H1 (cell line): Measurements from ENCODE around the gene TSPAN4. TPM values are rescaled to one million over a fixed set of nuclear protein-coding genes. Genes with fewer than 3 reads are reported as not detected.

Experiments used
- CTCF ChIA-PET: fragments of 300-600 bp; sonication (Branson Sonifier 250); formaldehyde crosslinking; loops from one replicate; lab custom pipeline; 2021; ENCODE audit not compliant: partially characterized antibody; lab: Charles Lee
- POLR2A ChIA-PET: fragments of 300-600 bp; sonication (Branson Sonifier 250); formaldehyde crosslinking; loops from one replicate; lab custom pipeline; 2021; ENCODE audit warnings: inconsistent platforms; ENCODE audit not compliant: partially characterized antibody; lab: Charles Lee
- DNase-seq, 2 experiments: peaks; one replicate each; pipeline versions ENCODE4 v3.0.0 to v3.0.0-alpha.2; 2010 to 2022; ENCODE audit warnings: low spot score in 2 of 2, low read depth in 1 of 2, mixed read lengths in 1 of 2
- FAIRE-seq: peaks from 2 replicates; lab custom pipeline; 2011; peaks lifted over from hg19 to GRCh38; lab: Jason Lieb, UNC
- H2AFZ ChIP-seq: 2 replicates; pipeline ENCODE4 v1.8.1; 2012; ENCODE audit warnings: low read length, inconsistent platforms
- H2AK5ac ChIP-seq: 2 replicates; pipeline ENCODE4 v1.6.1; 2013; ENCODE audit warnings: low read depth, low read length
- H2BK120ac ChIP-seq: replicated peaks from 2 replicates; pipeline ENCODE3; 2013; ENCODE audit warnings: low read depth, low read length, inconsistent platforms
- H2BK12ac ChIP-seq: 2 replicates; pipeline ENCODE4 v1.6.1; 2013; ENCODE audit warnings: low read depth, low read length
- H2BK15ac ChIP-seq: 2 replicates; pipeline ENCODE4 v1.6.1; 2013; ENCODE audit warnings: low read length
- H2BK20ac ChIP-seq: 2 replicates; pipeline ENCODE4 v1.6.1; 2013; ENCODE audit warnings: low read length
- H2BK5ac ChIP-seq: 2 replicates; pipeline ENCODE4 v1.6.1; 2013; ENCODE audit warnings: low read depth, low read length
- H3K14ac ChIP-seq: 2 replicates; pipeline ENCODE4 v1.6.1; 2013; ENCODE audit warnings: inconsistent platforms; ENCODE audit not compliant: insufficient read length
- H3K18ac ChIP-seq: 2 replicates; pipeline ENCODE4 v1.6.1; 2013; ENCODE audit warnings: low read length; ENCODE audit errors: extremely low read depth
- H3K23ac ChIP-seq: 2 replicates; pipeline ENCODE4 v1.6.1; 2013; ENCODE audit warnings: inconsistent platforms; ENCODE audit not compliant: insufficient read length
- H3K23me2 ChIP-seq: 2 replicates; pipeline ENCODE4 v1.6.1; 2013; ENCODE audit warnings: low read depth, low read length
- H3K27ac ChIP-seq: 2 replicates; pipeline ENCODE4 v1.6.1; 2011; ENCODE audit warnings: low read depth, low read length, inconsistent platforms
- H3K27me3 ChIP-seq, 4 experiments: replicated peaks in 1 of 4; 1 replicate in 1 of 4; 2 replicates in 3 of 4; pipeline versions ENCODE4 v1.6.1 to v1.8.1; 2011 to 2013; ENCODE audit warnings: low read length in 3 of 4, mild to moderate bottlenecking in 3 of 4, inconsistent platforms in 2 of 4, mixed read lengths in 2 of 4, moderate library complexity in 1 of 4; ENCODE audit not compliant: control insufficient read depth in 3 of 4, insufficient read depth in 3 of 4; ENCODE audit errors: extremely low read depth in 1 of 4
- H3K36me3 ChIP-seq, 4 experiments: 2 replicates each; pipeline versions ENCODE4 v1.6.1 to v1.8.1; 2011 to 2013; ENCODE audit warnings: mild to moderate bottlenecking in 4 of 4, low read length in 3 of 4, moderate library complexity in 2 of 4, control low read depth in 1 of 4, inconsistent platforms in 1 of 4; ENCODE audit not compliant: insufficient read depth in 4 of 4, control insufficient read depth in 2 of 4
- H3K4ac ChIP-seq: replicated peaks from 2 replicates; pipeline ENCODE3; 2013; ENCODE audit warnings: low read length, low read depth, mixed read lengths, inconsistent platforms; ENCODE audit not compliant: insufficient read length
- H3K4me1 ChIP-seq, 4 experiments: replicated peaks in 1 of 4; 1 replicate in 1 of 4; 2 replicates in 3 of 4; pipeline versions ENCODE4 v1.6.1 to v1.8.1; 2011 to 2013; ENCODE audit warnings: low read length in 3 of 4, inconsistent platforms in 2 of 4, mixed read lengths in 1 of 4; ENCODE audit not compliant: insufficient read depth in 4 of 4, control insufficient read depth in 3 of 4
- H3K4me2 ChIP-seq, 2 experiments: 2 replicates each; pipeline versions ENCODE4 v1.6.1 to v1.8.1; 2011 to 2013; ENCODE audit warnings: low read depth in 2 of 2, low read length in 2 of 2, control low read depth in 1 of 2, inconsistent platforms in 1 of 2, mild to moderate bottlenecking in 1 of 2; ENCODE audit not compliant: insufficient read depth in 1 of 2
- H3K4me3 ChIP-seq, 4 experiments: fragments of 200-600, 300-600 bp in 1 of 4; sonication (generic), shearing (Covaris generic), sonication (Bioruptor Twin) in 1 of 4; 2 replicates each; pipeline versions ENCODE4 v1.5.1 to v1.8.1; 2011 to 2016; ENCODE audit warnings: low read length in 4 of 4, low read depth in 3 of 4, control low read depth in 2 of 4, inconsistent platforms in 2 of 4, mild to moderate bottlenecking in 2 of 4, mixed read lengths in 1 of 4, moderate library complexity in 1 of 4; ENCODE audit not compliant: insufficient read depth in 2 of 4; ENCODE audit errors: extremely low read depth in 1 of 4
- H3K56ac ChIP-seq: replicated peaks from 2 replicates; pipeline ENCODE3; 2013; ENCODE audit warnings: low read depth, mild to moderate bottlenecking, mixed read lengths, low read length, inconsistent platforms; ENCODE audit not compliant: insufficient read length
- H3K79me1 ChIP-seq: 2 replicates; pipeline ENCODE4 v1.6.1; 2013; ENCODE audit warnings: low read depth, low read length, control low read depth
- H3K79me2 ChIP-seq, 2 experiments: 2 replicates each; pipeline versions ENCODE4 v1.6.1 to v1.8.1; 2012 to 2013; ENCODE audit warnings: low read length in 2 of 2, mild to moderate bottlenecking in 2 of 2, inconsistent platforms in 1 of 2; ENCODE audit not compliant: insufficient read depth in 2 of 2, control insufficient read depth in 1 of 2
- H3K9ac ChIP-seq, 4 experiments: replicated peaks in 1 of 4; 1 replicate in 1 of 4; 2 replicates in 3 of 4; pipeline versions ENCODE4 v1.6.1 to v1.8.1; 2011 to 2013; ENCODE audit warnings: low read depth in 3 of 4, low read length in 3 of 4, control low read depth in 2 of 4, mild to moderate bottlenecking in 2 of 4, moderate library complexity in 2 of 4, inconsistent platforms in 1 of 4; ENCODE audit errors: extremely low read depth in 1 of 4
- H3K9me3 ChIP-seq, 2 experiments: 2 replicates each; pipeline versions ENCODE4 v1.6.1 to v1.8.1; 2012 to 2013; ENCODE audit warnings: mild to moderate bottlenecking in 2 of 2, moderate library complexity in 2 of 2, control low read depth in 1 of 2, inconsistent platforms in 1 of 2, low read depth in 1 of 2, low read length in 1 of 2, mixed read lengths in 1 of 2; ENCODE audit not compliant: insufficient read depth in 2 of 2
- H4K20me1 ChIP-seq, 2 experiments: replicated peaks in 1 of 2; 2 replicates each; pipeline versions ENCODE3 to v1.8.1; 2011 to 2013; ENCODE audit warnings: inconsistent platforms in 2 of 2, low read length in 2 of 2, mild to moderate bottlenecking in 1 of 2; ENCODE audit not compliant: insufficient read depth in 2 of 2, control insufficient read depth in 1 of 2
- H4K5ac ChIP-seq: 2 replicates; pipeline ENCODE4 v1.6.1; 2013; ENCODE audit warnings: low read length, low read depth, mixed read lengths, inconsistent platforms; ENCODE audit not compliant: insufficient read length
- H4K8ac ChIP-seq: 2 replicates; pipeline ENCODE4 v1.8.0; 2013; ENCODE audit warnings: mild to moderate bottlenecking, moderate library complexity, low read length, inconsistent platforms; ENCODE audit not compliant: insufficient read depth; ENCODE audit errors: extremely low read depth
- H4K91ac ChIP-seq: replicated peaks from 2 replicates; pipeline ENCODE3; 2013; ENCODE audit warnings: low read length, mixed read lengths, inconsistent platforms; ENCODE audit not compliant: insufficient read length
- CHD1 ChIP-seq: IDR thresholded peaks from 2 replicates; pipeline ENCODE4 v1.6.1; 2012; ENCODE audit warnings: low read depth, low read length, improper control_type of control experiment
- CREB1 ChIP-seq: IDR thresholded peaks from 2 replicates; pipeline ENCODE4 v1.6.1; 2012; ENCODE audit warnings: inconsistent platforms
- CTCF ChIP-seq, 3 experiments: IDR thresholded peaks; 1 replicate in 2 of 3; 2 replicates in 1 of 3; pipeline versions ENCODE4 v1.5.1 to v1.6.1; 2011; ENCODE audit warnings: low read length in 3 of 3, mild to moderate bottlenecking in 3 of 3, inconsistent platforms in 2 of 3, low read depth in 1 of 3, moderate library complexity in 1 of 3; ENCODE audit not compliant: insufficient read depth in 1 of 3; ENCODE audit errors: control extremely low read depth in 1 of 3
- POLR2A ChIP-seq, 2 experiments: IDR thresholded peaks; 1 replicate in 1 of 2; 2 replicates in 1 of 2; pipeline ENCODE4 v1.6.1; 2011; ENCODE audit warnings: low read depth in 2 of 2, low read length in 2 of 2, mild to moderate bottlenecking in 2 of 2; ENCODE audit errors: control extremely low read depth in 1 of 2
- RBBP5 ChIP-seq: IDR thresholded peaks from 2 replicates; pipeline ENCODE4 v1.7.1; 2012; ENCODE audit warnings: low read depth, mild to moderate bottlenecking, inconsistent platforms, low read length, moderate library complexity, borderline replicate concordance
- YY1 ChIP-seq: IDR thresholded peaks from 2 replicates; pipeline ENCODE4 v1.6.1; 2011; ENCODE audit warnings: low read depth, mild to moderate bottlenecking, low read length
- WGBS, 2 experiments: shearing (Covaris generic) in 1 of 2; methylation state at CpG; one replicate each; pipeline versions ENCODE4 v1.1.6 to v1.1.7; 2013 to 2015; ENCODE audit warnings: low lambda C conversion rate in 2 of 2, mixed read lengths in 2 of 2, inconsistent platforms in 1 of 2, low coverage in 1 of 2, missing lambda C conversion rate in 1 of 2; ENCODE audit not compliant: insufficient replicate concordance in 2 of 2, insufficient coverage in 1 of 2, insufficient read length in 1 of 2; ENCODE audit errors: extremely low coverage in 1 of 2, missing lambda C conversion rate in 1 of 2; 5-methylcytosine and 5-hydroxymethylcytosine counted together
- polyA plus RNA-seq, 7 experiments: library from polyadenylated mRNA; depleted of rRNA in 3 of 7; stranded (reverse) in 5 of 7; unstranded in 2 of 7; fragments of >200 nt in 5 of 7; fragments of 200-250 nt in 2 of 7; gene quantifications; 1 replicate in 5 of 7; 2 replicates in 1 of 7; 4 replicates in 1 of 7; pipeline versions ENCODE4 v1.2.1 to v1.2.3, GENCODE V29; 2011 to 2013; ENCODE audit warnings: missing spikeins in 2 of 7, mixed read lengths in 2 of 7
- total RNA-seq: library from RNA; stranded (reverse); fragmentation: NEBNext Ultra II Directional; extraction: Animal tissue kit (Norgen Biotek cat#: 25700); gene quantifications from 2 replicates; pipeline ENCODE4 v1.2.1, GENCODE V29; 2021

The TSPAN4 gene
- total and polyA plus RNA-seq, 2 of the 8 experiments (the other 6 are each of a cell fraction or from before 2014, with no cell fraction given), result 74.1 to 145 TPM

DNA sequence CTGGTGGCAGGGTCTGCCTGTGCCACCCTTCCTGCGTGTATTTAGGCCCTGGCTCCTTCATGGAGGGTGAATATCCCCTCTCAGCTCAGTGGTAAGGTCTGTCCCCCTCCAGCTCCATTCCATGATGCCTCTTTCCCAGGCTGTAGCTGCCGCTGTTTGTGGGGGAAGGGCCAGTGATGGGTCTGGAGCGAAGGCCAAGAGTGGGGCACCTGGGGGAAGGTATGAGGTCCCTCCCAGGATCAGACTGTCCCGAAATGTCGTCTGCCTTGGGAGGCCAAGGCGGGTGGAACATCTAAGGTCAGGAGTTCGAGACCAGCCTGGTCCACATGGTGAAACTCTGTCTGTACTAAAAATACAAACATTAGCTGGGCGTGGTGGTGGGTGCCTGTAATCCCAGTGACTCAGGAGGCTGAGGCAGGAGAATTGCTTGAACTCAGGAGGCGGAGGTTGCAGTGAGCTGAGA, 8.8 kb upstream of the TSPAN4 start:
- Histone ChIP-seq H4K20me1 (peaks cover 2 to 29% of the 10 kb centered on the region in 2 experiments), H3K27me3 (peaks cover 6 to 28% (median 24%) of the 10 kb centered on the region in 4 experiments), H3K56ac (no peak overlapping the region), H3K23me2 (peaks cover 29% of the 10 kb centered on the region), H3K9ac (peak overlapping the region in 1 of 4 experiments; percentile 62; a peak in 2 of 7 replicates), H3K79me2 (no peaks in the 10 kb centered on the region; a peak in 1 of 4 replicates), H4K91ac (no peak overlapping the region), H3K23ac (no peak overlapping the region), H2AFZ (no peak overlapping the region), H2BK15ac (no peak overlapping the region), H2AK5ac (no peak overlapping the region), H3K9me3 (no peaks in the 10 kb centered on the region), H3K36me3 (peaks cover 0 to 18% (median 10%) of the 10 kb centered on the region in 4 experiments; a peak in 5 of 8 replicates), H3K4me3 (peak overlapping the region; percentile 51 to 76 (median 58); a peak in 6 of 8 replicates), H3K14ac (no peak overlapping the region), H2BK5ac (no peak overlapping the region), H2BK20ac (no peak overlapping the region), H4K8ac (no peak overlapping the region; the same call in 1 of the 2 replicates), H2BK12ac (0 out of 2 replicates have a peak overlapping the region, but pooled peaks have one; percentile 23), H3K4me1 (peaks cover 0 to 45% (median 34%) of the 10 kb centered on the region in 4 experiments; a peak in 6 of 7 replicates), H3K4ac (no peak overlapping the region), H3K18ac (no peak overlapping the region), H2BK120ac (no peak overlapping the region), H3K4me2 (peak overlapping the region; percentile 81 to 84), H3K79me1 (no peaks in the 10 kb centered on the region; the same call in 1 of the 2 replicates), H3K27ac (no peak overlapping the region)
- 69% methylated on average over 8 of the region's 9 CpGs; no CpG with 5 or more reads in 1 of the 2 experiments for WGBS, 2 experiments
- FAIRE-seq (no peak), DNase-seq (no peak)
- ChIA-PET POLR2A (interaction anchor here (1.0 to 53.0 kb wide), 5 partner anchors 4 to 466 kb away, joined by 3 to 1917 read pairs (median 234); partner anchors contain the start of genes CD151, CEND1, CRACR2B and PIDD1), CTCF (interaction anchor here (1.2 to 2.5 kb wide), 5 partner anchors 11 to 35 kb away, joined by 3 to 17 read pairs (median 5); partner anchors contain the start of gene PNPLA2)
- TF ChIP-seq CHD1, result no peak
- TF ChIP-seq YY1, result no peak
- TF ChIP-seq CREB1, result no peak
- no peak for TF ChIP-seq RBBP5
- TF ChIP-seq POLR2A (IDR thresholded peaks at IDR 0.05; ENCODE audit: control extremely low read depth in 1 of 2, low read depth in 2 of 2, low read length in 2 of 2), result no peak
- no peak for TF ChIP-seq CTCF (IDR thresholded peaks at IDR 0.05; ENCODE audit: control extremely low read depth in 1 of 3, insufficient read depth in 1 of 3, low read depth in 1 of 3, low read length in 3 of 3)
- TF ChIP-seq, all 59 proteins: peak for 0
- H4K5ac ChIP-seq, result no peak overlapping the region
